Measurements from ENCODE around the gene SIGMAR1. TPM values are rescaled to one million over a fixed set of nuclear protein-coding genes. Genes with fewer than 3 reads are reported as not detected.
A peak's percentile ranks its signal among the peaks of the same experiment; 100 is the strongest.

SIGMAR1 gene
- total RNA-seq, 1 donor from 2014 or later, result 44.4 TPM

DNA sequence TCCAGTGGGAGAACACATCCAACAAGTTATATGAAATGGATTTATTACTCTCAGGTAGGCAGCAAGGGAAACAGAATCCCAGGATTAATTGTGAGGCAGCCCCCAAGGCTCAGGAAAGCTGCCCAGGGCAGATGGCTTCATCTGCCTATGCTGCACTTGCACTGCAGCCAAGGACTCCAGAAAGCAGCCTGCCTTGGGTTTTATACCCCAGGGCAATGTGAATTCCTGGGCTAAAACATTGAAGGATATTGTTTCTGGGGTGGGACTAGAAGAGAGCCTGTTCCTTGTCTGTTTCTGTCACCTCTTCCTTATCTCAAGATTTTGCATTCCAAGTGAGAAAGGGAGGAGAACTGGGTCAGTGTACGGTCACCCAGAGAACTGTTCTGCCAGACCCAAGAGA, 33.7 kb upstream of the SIGMAR1 start:
- peaks cover 7% of the 10 kb centered on the region for H3K36me3 Mint-ChIP-seq (ENCODE audit: unreplicated experiment)
- no peak overlapping the region for H3K27ac Mint-ChIP-seq (ENCODE audit: unreplicated experiment)
- DNase-seq, result no peak
- peaks cover 11% of the 10 kb centered on the region for H3K4me1 Mint-ChIP-seq (ENCODE audit: low read depth, unreplicated experiment)
- peaks cover 6% of the 10 kb centered on the region for H3K9me3 Mint-ChIP-seq (ENCODE audit: unreplicated experiment)
- H3K27me3 Mint-ChIP-seq (ENCODE audit: unreplicated experiment), result no peaks in the 10 kb centered on the region
- no peak overlapping the region for H3K4me3 Mint-ChIP-seq (ENCODE audit: unreplicated experiment)
- TF ChIP-seq, protein P1, sequence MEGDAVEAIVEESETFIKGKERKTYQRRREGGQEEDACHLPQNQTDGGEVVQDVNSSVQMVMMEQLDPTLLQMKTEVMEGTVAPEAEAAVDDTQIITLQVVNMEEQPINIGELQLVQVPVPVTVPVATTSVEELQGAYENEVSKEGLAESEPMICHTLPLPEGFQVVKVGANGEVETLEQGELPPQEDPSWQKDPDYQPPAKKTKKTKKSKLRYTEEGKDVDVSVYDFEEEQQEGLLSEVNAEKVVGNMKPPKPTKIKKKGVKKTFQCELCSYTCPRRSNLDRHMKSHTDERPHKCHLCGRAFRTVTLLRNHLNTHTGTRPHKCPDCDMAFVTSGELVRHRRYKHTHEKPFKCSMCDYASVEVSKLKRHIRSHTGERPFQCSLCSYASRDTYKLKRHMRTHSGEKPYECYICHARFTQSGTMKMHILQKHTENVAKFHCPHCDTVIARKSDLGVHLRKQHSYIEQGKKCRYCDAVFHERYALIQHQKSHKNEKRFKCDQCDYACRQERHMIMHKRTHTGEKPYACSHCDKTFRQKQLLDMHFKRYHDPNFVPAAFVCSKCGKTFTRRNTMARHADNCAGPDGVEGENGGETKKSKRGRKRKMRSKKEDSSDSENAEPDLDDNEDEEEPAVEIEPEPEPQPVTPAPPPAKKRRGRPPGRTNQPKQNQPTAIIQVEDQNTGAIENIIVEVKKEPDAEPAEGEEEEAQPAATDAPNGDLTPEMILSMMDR (IDR thresholded peaks at IDR 0.05; ENCODE audit: partially characterized antibody, unreplicated experiment), result no peak

GRCh38 chr9:34669809-34670562, 32.4 kb upstream of the SIGMAR1 start:
- Mint-ChIP-seq H3K9me3 (ENCODE audit: unreplicated experiment) (peaks cover 6% of the 10 kb centered on the region), H3K27ac (ENCODE audit: unreplicated experiment) (no peak overlapping the region), H3K27me3 (ENCODE audit: unreplicated experiment) (peaks cover 3% of the 10 kb centered on the region), H3K4me1 (ENCODE audit: low read depth, unreplicated experiment) (peaks cover 11% of the 10 kb centered on the region), H3K36me3 (ENCODE audit: unreplicated experiment) (peaks cover 7% of the 10 kb centered on the region), H3K4me3 (ENCODE audit: unreplicated experiment) (no peak overlapping the region)
- TF ChIP-seq, protein P1 (IDR thresholded peaks at IDR 0.05; ENCODE audit: partially characterized antibody, unreplicated experiment), result no peak
- DNase-seq, result no peak

DNA sequence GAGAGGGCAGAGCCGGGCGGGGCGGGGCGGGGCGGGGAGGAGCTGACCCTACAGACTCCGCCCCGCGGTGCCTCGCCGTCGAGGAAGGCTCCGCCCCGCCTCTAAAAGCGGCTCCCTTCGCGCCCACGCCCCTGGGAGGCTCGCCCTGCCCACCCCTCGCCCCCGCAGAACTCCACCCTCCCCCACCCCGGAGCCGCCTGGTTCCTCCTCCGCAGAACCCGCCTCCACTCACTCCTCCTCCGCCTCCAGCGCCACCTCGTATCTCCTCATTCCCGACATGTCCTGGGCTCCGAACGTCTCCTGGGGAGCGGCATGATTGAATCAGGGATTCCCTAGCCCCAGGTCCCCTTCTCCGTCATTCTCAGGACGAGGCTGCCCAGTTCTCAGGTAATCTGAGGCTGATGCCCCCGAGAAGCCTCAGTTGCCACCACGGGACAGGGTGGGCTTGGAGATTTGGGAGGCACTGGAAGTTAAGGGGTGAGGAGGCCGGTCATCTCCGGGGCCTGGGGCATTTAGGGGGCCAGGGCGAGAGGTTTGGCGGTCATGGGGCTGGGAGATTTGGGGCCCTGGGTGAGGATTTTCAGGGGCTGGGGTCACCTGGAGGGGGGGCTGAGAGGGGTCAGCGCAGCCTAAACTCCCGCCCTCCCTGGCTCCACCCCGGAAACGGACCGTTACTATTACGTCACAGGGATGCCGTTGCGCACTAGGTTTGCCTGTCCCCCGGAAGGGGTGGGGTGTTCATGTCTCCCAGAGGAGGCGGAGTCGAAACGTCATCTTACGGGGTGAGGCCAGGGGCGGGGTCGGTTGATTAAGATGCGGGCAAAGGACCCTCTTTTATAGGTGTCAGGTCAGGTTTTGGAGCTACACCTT, 28.0 kb upstream of the SIGMAR1 start:
- Mint-ChIP-seq H3K9me3 (ENCODE audit: unreplicated experiment) (peaks cover 10% of the 10 kb centered on the region), H3K36me3 (ENCODE audit: unreplicated experiment) (peaks cover 7% of the 10 kb centered on the region), H3K27ac (ENCODE audit: unreplicated experiment) (peak overlapping the region; percentile 72), H3K27me3 (ENCODE audit: unreplicated experiment) (peaks cover 5% of the 10 kb centered on the region), H3K4me1 (ENCODE audit: low read depth, unreplicated experiment) (peaks cover 4% of the 10 kb centered on the region), H3K4me3 (ENCODE audit: unreplicated experiment) (peak overlapping the region; percentile 94)
- TF ChIP-seq, protein P1 (IDR thresholded peaks at IDR 0.05; ENCODE audit: partially characterized antibody, unreplicated experiment), result no peak
- DNase-seq, result peak; percentile 94

DNA sequence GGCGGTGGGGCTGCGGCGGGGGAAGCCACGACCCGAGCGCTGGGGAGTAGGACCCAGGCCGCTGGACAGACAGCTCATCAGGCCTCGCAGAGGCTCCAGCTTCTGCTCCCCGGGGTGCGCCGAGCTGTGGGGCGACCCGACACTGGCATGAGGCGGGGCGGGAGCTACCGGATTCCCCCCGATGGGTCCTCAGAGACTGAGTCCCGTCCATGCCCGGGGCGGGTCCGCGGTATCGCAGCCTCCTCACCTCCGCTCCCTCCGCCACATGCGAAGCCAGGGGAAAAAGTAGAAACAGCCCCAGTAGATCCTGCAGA, 27.4 kb upstream of the SIGMAR1 start:
- Mint-ChIP-seq H3K36me3 (ENCODE audit: unreplicated experiment) (peaks cover 7% of the 10 kb centered on the region), H3K4me1 (ENCODE audit: low read depth, unreplicated experiment) (peaks cover 4% of the 10 kb centered on the region), H3K9me3 (ENCODE audit: unreplicated experiment) (peaks cover 10% of the 10 kb centered on the region), H3K27ac (ENCODE audit: unreplicated experiment) (peak overlapping the region; percentile 88), H3K27me3 (ENCODE audit: unreplicated experiment) (peaks cover 7% of the 10 kb centered on the region), H3K4me3 (ENCODE audit: unreplicated experiment) (peak overlapping the region; percentile 94)
- DNase-seq, result no peak
- TF ChIP-seq, protein P1 (IDR thresholded peaks at IDR 0.05; ENCODE audit: partially characterized antibody, unreplicated experiment), result no peak

Measured in glutamatergic neuron (in vitro differentiated cells).